Measurements from ENCODE around the gene CRYBG2. TPM values are rescaled to one million over a fixed set of nuclear protein-coding genes. Genes with fewer than 3 reads are reported as not detected.
"Not testable (repeated sequence)": the region's sequence is repeated elsewhere in the genome, so short reads cannot be mapped to it uniquely, and the experiment has no call there.

CRYBG2 gene
- total RNA-seq, 1 donor from 2014 or later: 2.1 TPM

DNA sequence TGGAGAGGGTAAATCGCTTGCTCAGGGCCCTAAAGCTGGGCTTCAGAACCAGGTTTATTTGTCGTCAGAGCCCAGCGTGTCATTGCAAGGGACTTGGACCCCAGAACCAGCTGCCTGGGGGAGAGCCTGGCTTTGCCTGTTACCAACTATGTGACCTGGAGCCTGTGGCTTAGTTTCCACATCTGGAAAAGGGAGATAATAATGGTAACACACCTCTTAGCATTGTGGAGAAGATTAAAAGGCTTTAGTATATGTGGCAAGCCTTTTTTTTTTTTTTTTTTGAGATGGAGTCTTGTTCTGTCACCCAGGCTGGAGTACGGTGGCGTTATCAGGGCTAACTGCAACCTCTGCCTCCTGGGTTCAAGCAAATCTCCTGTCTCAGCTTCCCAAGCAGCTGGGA lies 23.7 kb downstream of the CRYBG2 start:
- H3K27me3 ChIP-seq (ENCODE audit: low read depth): no peaks in the 10 kb centered on the region
- no peaks in the 10 kb centered on the region for H3K9me3 ChIP-seq
- no peak for ATAC-seq
- intact Hi-C loops (cut with DNase I): no loop called here
- TF ChIP-seq, protein P1, sequence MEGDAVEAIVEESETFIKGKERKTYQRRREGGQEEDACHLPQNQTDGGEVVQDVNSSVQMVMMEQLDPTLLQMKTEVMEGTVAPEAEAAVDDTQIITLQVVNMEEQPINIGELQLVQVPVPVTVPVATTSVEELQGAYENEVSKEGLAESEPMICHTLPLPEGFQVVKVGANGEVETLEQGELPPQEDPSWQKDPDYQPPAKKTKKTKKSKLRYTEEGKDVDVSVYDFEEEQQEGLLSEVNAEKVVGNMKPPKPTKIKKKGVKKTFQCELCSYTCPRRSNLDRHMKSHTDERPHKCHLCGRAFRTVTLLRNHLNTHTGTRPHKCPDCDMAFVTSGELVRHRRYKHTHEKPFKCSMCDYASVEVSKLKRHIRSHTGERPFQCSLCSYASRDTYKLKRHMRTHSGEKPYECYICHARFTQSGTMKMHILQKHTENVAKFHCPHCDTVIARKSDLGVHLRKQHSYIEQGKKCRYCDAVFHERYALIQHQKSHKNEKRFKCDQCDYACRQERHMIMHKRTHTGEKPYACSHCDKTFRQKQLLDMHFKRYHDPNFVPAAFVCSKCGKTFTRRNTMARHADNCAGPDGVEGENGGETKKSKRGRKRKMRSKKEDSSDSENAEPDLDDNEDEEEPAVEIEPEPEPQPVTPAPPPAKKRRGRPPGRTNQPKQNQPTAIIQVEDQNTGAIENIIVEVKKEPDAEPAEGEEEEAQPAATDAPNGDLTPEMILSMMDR (IDR thresholded peaks at IDR 0.05): no peak
- DNase-seq: no peak
- no peak overlapping the region for H3K27ac ChIP-seq
- peaks cover under 1% of the 10 kb centered on the region for H3K4me1 ChIP-seq
- H3K36me3 ChIP-seq: no peaks in the 10 kb centered on the region
- H3K4me3 ChIP-seq: no peak overlapping the region

DNA sequence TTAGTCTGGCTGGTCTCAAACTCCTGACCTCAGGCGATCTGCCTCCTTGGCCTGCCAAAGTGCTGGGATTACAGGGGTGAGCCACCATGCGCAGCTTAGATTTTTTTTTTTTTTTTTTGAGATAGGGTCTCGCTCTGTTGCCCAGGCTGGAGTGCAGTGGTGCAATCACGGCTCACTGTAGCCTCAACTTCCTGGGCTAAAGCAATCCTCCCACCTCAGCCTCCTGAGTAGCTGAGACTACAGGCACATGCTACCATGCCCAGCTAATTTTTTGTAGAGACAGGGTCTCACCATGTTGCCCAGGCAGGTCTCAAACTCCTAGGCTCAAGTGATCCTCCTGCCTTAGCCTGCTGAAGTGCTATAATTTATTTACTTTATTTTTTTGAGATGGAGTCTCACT lies 24.6 kb downstream of the CRYBG2 start:
- intact Hi-C loops (cut with DNase I); H3K27me3 ChIP-seq (ENCODE audit: low read depth); H3K9me3 ChIP-seq; H3K27ac ChIP-seq; H3K36me3 ChIP-seq; DNase-seq; ATAC-seq; H3K4me3 ChIP-seq; H3K4me1 ChIP-seq: not testable (repeated sequence)

DNA sequence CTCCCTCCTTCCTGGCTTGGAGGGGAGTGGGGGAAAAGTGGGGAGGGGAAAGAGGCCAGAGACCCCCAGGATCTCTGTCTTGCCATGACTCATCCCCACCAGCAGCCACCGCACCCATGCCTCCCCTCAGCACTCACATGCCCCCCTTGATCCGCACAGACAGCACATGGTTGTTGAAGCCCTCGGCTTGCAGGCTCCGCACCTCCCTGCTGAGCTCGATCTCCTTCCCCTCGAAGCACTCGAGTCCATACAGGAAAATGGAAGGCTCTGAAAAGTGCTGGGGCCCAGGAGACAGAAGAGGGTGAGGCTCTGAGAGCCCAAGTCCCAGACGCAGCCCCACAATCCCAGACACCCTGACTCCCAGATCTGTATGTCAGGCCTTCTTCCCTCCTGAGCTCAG lies 25.3 kb downstream of the CRYBG2 start:
- Histone ChIP-seq H3K27me3 (ENCODE audit: low read depth) (no peaks in the 10 kb centered on the region), H3K4me3 (no peak overlapping the region), H3K9me3 (no peaks in the 10 kb centered on the region), H3K4me1 (no peaks in the 10 kb centered on the region), H3K27ac (no peak overlapping the region), H3K36me3 (peaks cover 6% of the 10 kb centered on the region)
- intact Hi-C loops (cut with DNase I): no loop called here
- DNase-seq (no peak), ATAC-seq (no peak)
- TF ChIP-seq, protein P1 (IDR thresholded peaks at IDR 0.05): no peak

DNA sequence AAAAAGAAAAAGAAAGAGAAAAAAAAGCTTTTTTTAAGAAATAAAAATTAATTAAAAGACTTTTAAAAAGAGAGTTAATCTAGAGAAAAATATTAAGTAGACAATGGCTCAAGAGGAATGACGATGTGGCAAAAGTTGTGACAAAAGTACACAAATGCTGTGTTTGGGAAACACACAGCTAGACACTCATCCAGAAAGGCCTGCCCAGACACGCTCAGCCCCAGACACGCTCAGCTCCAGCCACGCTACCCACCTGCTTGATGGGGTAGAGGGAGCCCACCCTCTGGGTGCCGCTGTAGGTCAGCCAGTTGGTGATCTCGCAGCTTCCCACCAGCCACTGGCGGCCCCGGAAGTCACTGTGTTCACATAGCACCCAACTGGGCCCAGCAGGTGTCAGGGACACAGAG lies 26.0 kb downstream of the CRYBG2 start:
- Histone ChIP-seq H3K36me3 (peaks cover 10% of the 10 kb centered on the region), H3K4me3 (no peak overlapping the region), H3K9me3 (no peaks in the 10 kb centered on the region), H3K27ac (no peak overlapping the region), H3K27me3 (ENCODE audit: low read depth) (no peaks in the 10 kb centered on the region), H3K4me1 (no peaks in the 10 kb centered on the region)
- intact Hi-C loops (cut with DNase I): no loop called here
- DNase-seq (no peak), ATAC-seq (no peak)
- TF ChIP-seq, protein P1 (IDR thresholded peaks at IDR 0.05): no peak

DNA sequence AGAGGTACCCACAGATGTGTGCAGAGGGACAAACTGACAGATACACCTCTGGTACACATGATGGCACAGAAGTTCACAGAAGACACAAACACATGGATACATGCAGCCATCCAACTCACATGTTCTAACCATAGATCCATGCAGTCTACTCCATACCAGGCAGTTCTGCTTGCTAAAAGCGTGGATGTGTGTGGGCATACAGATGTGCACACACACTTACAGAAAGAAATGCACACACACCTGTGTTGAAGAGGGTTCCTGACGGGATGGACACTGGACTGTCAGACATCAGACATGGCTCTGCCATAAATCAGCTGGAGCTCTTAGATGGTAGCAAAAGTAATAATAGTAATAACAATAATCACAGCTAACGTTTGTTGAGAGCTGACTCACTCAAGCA lies 29.4 kb downstream of the CRYBG2 start:
- no peaks in the 10 kb centered on the region for H3K27me3 ChIP-seq (ENCODE audit: low read depth)
- peaks cover 18% of the 10 kb centered on the region for H3K36me3 ChIP-seq
- no peak overlapping the region for H3K27ac ChIP-seq
- H3K4me1 ChIP-seq: peaks cover 12% of the 10 kb centered on the region
- H3K4me3 ChIP-seq: no peak overlapping the region
- intact Hi-C loops (cut with DNase I): no loop called here
- ATAC-seq (no peak), DNase-seq (no peak)
- H3K9me3 ChIP-seq: no peaks in the 10 kb centered on the region
- TF ChIP-seq, protein P1 (IDR thresholded peaks at IDR 0.05): no peak

DNA sequence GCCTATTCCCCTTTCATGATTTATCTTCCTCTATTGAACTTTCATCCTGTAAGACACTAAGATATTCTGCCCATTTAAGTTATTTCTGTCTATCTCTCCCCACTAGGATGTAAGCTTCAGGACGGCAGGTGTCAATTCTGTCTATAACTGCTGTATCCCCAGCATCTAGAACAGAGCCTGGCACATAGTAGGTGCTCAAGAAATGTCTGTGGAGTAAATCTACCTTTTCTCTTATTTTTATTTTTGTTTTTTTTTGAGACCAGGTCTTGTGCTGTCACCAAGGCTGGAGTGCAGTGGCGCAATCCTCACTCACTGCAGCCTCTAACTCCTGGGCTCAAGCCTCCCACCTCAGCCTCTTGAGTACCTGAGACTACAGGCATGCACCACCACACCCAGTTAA lies 30.5 kb downstream of the CRYBG2 start:
- H3K27me3 ChIP-seq (ENCODE audit: low read depth): no peaks in the 10 kb centered on the region
- peaks cover 18% of the 10 kb centered on the region for H3K36me3 ChIP-seq
- TF ChIP-seq, protein P1 (IDR thresholded peaks at IDR 0.05): no peak
- H3K4me1 ChIP-seq: peaks cover 12% of the 10 kb centered on the region
- DNase-seq: no peak
- H3K27ac ChIP-seq: no peak overlapping the region
- no peak for ATAC-seq
- no peak overlapping the region for H3K4me3 ChIP-seq
- intact Hi-C loops (cut with DNase I): no loop called here
- no peaks in the 10 kb centered on the region for H3K9me3 ChIP-seq
